SU-DHL-6 (cell line): Measurements from ENCODE around the gene APOB.

Source experiments
- CTCF ChIP-seq: fragments of 200-600 bp; sonication (generic); IDR thresholded peaks from one replicate; pipeline ENCODE4 v1.5.1; 2017; ENCODE audit warnings: antibody characterized with exemption, mild to moderate bottlenecking, low read length, moderate library complexity; ENCODE audit not compliant: insufficient read depth, poor library complexity, severe bottlenecking
- EZH2phosphoT487 ChIP-seq: fragments of 200-600 bp; sonication (generic), shearing (Covaris generic); conservative IDR thresholded peaks from 2 replicates; pipeline ENCODE4 v1.6.1; 2018; ENCODE audit warnings: mild to moderate bottlenecking, antibody characterized with exemption, low read length, moderate library complexity, mixed read lengths

DNA sequence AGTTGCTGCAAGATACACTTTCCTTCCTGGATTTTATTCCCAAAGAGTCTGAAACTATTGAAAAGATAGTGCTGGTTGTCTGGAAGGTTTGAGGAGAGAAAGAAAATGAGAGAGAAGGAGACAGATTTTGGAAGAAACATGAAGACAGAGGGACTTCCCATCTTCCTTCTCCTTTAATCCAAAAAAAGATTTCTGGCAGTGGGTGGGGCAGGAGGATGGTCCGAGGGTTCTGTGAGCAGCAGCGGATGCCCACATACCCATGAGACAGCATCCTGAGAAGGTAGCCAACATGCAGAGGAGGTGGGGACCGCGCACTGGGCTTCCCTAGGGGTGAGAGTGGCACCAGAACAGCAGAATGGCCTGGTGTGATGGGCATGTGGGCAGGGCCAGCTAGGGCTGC is 84.6 kb downstream of the APOB start:
- TF ChIP-seq CTCF (no peak), EZH2phosphoT487 (no peak)
